ENCODE measurements around the gene TAS2R14. TPM values are rescaled to one million over a fixed set of nuclear protein-coding genes. Genes with fewer than 3 reads are reported as not detected.

The TAS2R14 gene
- total RNA-seq, 3 donors from 2014 or later: 1.7 to 5.4 (median 2.6) TPM

DNA sequence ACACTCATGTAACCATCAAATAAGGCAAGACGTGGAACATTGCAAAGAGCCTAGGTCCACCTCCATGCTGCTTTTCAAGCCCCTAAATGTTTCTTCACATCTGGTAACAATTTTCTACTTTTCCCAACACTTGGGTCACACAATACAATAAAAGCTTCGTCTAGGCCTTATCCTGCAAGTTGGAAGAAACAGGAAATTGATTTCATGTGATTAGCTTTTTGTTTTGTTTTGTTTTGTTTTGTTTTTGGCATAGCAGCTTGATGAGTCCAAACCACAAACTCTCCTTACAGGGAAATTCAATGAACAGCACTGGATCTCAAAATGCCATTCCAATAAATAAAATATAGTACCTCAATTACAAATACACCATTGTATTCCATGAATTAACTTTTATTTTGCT, 28.3 kb upstream of the TAS2R14 start:
- DNase-seq (no peak), ATAC-seq (no peak)
- intact Hi-C loops (cut with DNase I, micrococcal nuclease): no loop called here
- TF ChIP-seq, protein P1, sequence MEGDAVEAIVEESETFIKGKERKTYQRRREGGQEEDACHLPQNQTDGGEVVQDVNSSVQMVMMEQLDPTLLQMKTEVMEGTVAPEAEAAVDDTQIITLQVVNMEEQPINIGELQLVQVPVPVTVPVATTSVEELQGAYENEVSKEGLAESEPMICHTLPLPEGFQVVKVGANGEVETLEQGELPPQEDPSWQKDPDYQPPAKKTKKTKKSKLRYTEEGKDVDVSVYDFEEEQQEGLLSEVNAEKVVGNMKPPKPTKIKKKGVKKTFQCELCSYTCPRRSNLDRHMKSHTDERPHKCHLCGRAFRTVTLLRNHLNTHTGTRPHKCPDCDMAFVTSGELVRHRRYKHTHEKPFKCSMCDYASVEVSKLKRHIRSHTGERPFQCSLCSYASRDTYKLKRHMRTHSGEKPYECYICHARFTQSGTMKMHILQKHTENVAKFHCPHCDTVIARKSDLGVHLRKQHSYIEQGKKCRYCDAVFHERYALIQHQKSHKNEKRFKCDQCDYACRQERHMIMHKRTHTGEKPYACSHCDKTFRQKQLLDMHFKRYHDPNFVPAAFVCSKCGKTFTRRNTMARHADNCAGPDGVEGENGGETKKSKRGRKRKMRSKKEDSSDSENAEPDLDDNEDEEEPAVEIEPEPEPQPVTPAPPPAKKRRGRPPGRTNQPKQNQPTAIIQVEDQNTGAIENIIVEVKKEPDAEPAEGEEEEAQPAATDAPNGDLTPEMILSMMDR (IDR thresholded peaks at IDR 0.05): no peak
- no peaks in the 10 kb centered on the region for H3K4me1 ChIP-seq (ENCODE audit: low read depth)
- H3K9me3 ChIP-seq: no peaks in the 10 kb centered on the region
- no peak overlapping the region for H3K4me3 ChIP-seq
- no peaks in the 10 kb centered on the region for H3K36me3 ChIP-seq (ENCODE audit: low read depth)

DNA sequence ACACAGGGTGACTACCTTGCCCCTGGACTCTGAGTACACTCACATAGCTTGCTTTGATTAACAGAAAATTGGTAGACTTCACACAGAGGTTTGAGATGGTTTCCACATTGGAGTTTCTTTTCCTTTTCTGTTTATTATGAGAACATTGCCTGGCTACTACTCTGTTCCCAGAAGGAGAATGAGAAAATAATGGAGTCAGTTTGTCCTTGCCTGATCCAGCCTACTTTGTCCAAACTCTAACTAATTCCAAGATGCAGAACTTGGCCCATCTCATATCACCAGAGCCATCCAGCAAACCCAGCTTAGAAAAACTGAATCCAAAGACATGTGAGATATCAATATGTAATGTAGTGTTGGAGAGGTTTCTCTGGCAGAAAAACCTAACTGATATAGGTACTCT, 27.3 kb upstream of the TAS2R14 start:
- ATAC-seq: no peak
- Histone ChIP-seq H3K9me3 (no peaks in the 10 kb centered on the region), H3K4me1 (ENCODE audit: low read depth) (no peaks in the 10 kb centered on the region), H3K36me3 (ENCODE audit: low read depth) (no peaks in the 10 kb centered on the region), H3K4me3 (no peak overlapping the region)
- TF ChIP-seq, protein P1 (IDR thresholded peaks at IDR 0.05): no peak
- intact Hi-C loops (cut with DNase I, micrococcal nuclease): no loop called here
- DNase-seq: no peak

GRCh38 chr12:10965476-10965875, 26.4 kb upstream of the TAS2R14 start:
- TF ChIP-seq, protein P1 (IDR thresholded peaks at IDR 0.05): no peak
- Histone ChIP-seq H3K4me3 (no peak overlapping the region), H3K36me3 (ENCODE audit: low read depth) (no peaks in the 10 kb centered on the region), H3K9me3 (no peaks in the 10 kb centered on the region), H3K4me1 (ENCODE audit: low read depth) (no peaks in the 10 kb centered on the region)
- ATAC-seq: no peak
- intact Hi-C loops (cut with DNase I, micrococcal nuclease): no loop called here
- DNase-seq: no peak

- intact Hi-C loops (cut with DNase I, micrococcal nuclease): no loop called here
- DNase-seq (no peak), ATAC-seq (no peak)
- Histone ChIP-seq H3K9me3 (no peaks in the 10 kb centered on the region), H3K4me3 (no peak overlapping the region), H3K36me3 (ENCODE audit: low read depth) (no peaks in the 10 kb centered on the region), H3K4me1 (ENCODE audit: low read depth) (no peaks in the 10 kb centered on the region)
- TF ChIP-seq, protein P1 (IDR thresholded peaks at IDR 0.05): no peak
These were observed 21.1 kb upstream of the TAS2R14 start for GRCh38 chr12:10960211-10960610.

DNA sequence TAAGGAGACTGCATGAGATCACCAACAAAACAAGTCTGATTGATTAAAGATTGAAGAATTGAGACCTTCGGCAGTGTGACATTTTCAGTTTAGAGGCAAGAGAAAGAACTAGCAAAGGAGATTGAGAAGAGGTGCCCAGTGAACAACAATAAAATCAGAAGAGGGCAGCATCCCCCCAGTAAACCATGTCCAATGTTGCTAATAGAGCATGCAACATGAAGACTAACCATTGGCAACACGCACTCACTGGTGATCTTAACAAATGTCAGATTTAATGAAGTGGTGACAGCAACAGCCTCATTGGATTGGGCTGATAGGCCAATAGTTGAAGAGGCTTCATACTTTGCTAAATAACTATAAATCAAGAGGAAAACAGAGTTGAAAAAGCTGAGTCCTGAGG, 20.7 kb upstream of the TAS2R14 start:
- DNase-seq: peak in 1 of 3 donors; percentile 3
- ATAC-seq: no peak
- TF ChIP-seq, protein P1 (IDR thresholded peaks at IDR 0.05): no peak
- Histone ChIP-seq H3K36me3 (ENCODE audit: low read depth) (no peaks in the 10 kb centered on the region), H3K4me1 (ENCODE audit: low read depth) (no peaks in the 10 kb centered on the region), H3K9me3 (no peaks in the 10 kb centered on the region), H3K4me3 (no peak overlapping the region)
- intact Hi-C loops (cut with DNase I, micrococcal nuclease): no loop called here

DNA sequence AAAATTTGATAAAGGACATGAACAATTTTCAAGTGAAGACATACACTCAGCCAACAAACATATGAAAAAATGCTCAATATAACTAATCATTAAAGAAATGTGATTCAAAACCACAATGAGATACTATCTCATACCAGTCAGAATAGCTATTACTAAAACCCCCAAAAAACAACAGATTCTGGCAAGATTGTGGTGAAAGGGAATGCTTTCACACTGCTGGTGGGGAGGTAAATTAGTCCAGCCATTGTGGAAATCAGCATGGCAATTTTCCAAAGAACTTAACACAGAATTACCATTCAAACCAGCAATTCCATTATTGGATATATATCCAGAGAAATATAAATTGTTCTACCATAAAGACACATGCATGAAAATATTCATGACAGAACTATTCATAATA, 18.7 kb upstream of the TAS2R14 start:
- ATAC-seq (no peak), DNase-seq (no peak)
- Histone ChIP-seq H3K4me1 (ENCODE audit: low read depth) (no peaks in the 10 kb centered on the region), H3K36me3 (ENCODE audit: low read depth) (no peaks in the 10 kb centered on the region), H3K4me3 (no peak overlapping the region), H3K9me3 (no peaks in the 10 kb centered on the region)
- TF ChIP-seq, protein P1 (IDR thresholded peaks at IDR 0.05): no peak
- intact Hi-C loops (cut with DNase I, micrococcal nuclease): no loop called here
